HUES64 (cell line): ENCODE results near the gene FUOM.

Experiments
- H3K27ac ChIP-seq: 2 replicates; pipeline ENCODE4 v1.7.0; 2013; ENCODE audit warnings: low read depth, low read length, inconsistent platforms
- H3K27me3 ChIP-seq: 2 replicates; pipeline ENCODE4 v1.6.1; 2013; ENCODE audit warnings: mild to moderate bottlenecking, low read length; ENCODE audit not compliant: insufficient read depth
- H3K36me3 ChIP-seq: 2 replicates; pipeline ENCODE4 v1.6.1; 2013; ENCODE audit warnings: mild to moderate bottlenecking, low read length; ENCODE audit not compliant: insufficient read depth
- H3K4me1 ChIP-seq: 2 replicates; pipeline ENCODE4 v1.6.1; 2013; ENCODE audit warnings: mild to moderate bottlenecking, low read length, moderate library complexity; ENCODE audit not compliant: insufficient read depth
- H3K4me3 ChIP-seq: 2 replicates; pipeline ENCODE4 v1.5.1; 2013; ENCODE audit warnings: mild to moderate bottlenecking, low read length, moderate library complexity
- H3K9ac ChIP-seq: 2 replicates; pipeline ENCODE4 v1.6.1; 2013; ENCODE audit warnings: mild to moderate bottlenecking, low read depth, low read length
- H3K9me3 ChIP-seq: 2 replicates; pipeline ENCODE4 v1.6.1; 2013; ENCODE audit warnings: low read depth, low read length; ENCODE audit not compliant: insufficient read depth
- WGBS: fragments of 150-250, 120-280 bp; methylation state at CpG from one replicate; pipeline ENCODE4 v1.1.7; 2013; ENCODE audit warnings: missing lambda C conversion rate; 5-methylcytosine and 5-hydroxymethylcytosine counted together

The FUOM gene

GRCh38 chr10:133396035-133396624 lies 38.3 kb upstream of the FUOM start:
- Histone ChIP-seq H3K9me3 (no peaks in the 10 kb centered on the region), H3K27me3 (no peaks in the 10 kb centered on the region), H3K4me3 (no peak overlapping the region), H3K27ac (no peak overlapping the region), H3K36me3 (peaks cover 51% of the 10 kb centered on the region), H3K4me1 (no peaks in the 10 kb centered on the region; the same call in 1 of the 2 replicates), H3K9ac (no peak overlapping the region)
- 96% methylated on average over 18 of the region's 19 CpGs for WGBS

- H3K4me1 ChIP-seq, result no peaks in the 10 kb centered on the region; the same call in 1 of the 2 replicates
- no peaks in the 10 kb centered on the region for H3K9me3 ChIP-seq
- peak overlapping the region; percentile 97 for H3K9ac ChIP-seq
- whole genome bisulfite sequencing, result 33% methylated on average over 21 of the region's 21 CpGs
- H3K27ac ChIP-seq, result peak overlapping the region; percentile 96
- peak overlapping the region; percentile 98 for H3K4me3 ChIP-seq
- no peaks in the 10 kb centered on the region for H3K27me3 ChIP-seq
- H3K36me3 ChIP-seq, result peaks cover 40% of the 10 kb centered on the region
Observed at GRCh38 chr10:133394801-133395221, 37.0 kb upstream of the FUOM start.

- WGBS, result under 1% methylated on average over 69 of the region's 69 CpGs
Observed at GRCh38 chr10:133394064-133394663, 36.3 kb upstream of the FUOM start, which contains the start of gene MTG1. MTG1 (plus strand) TSS chr10:133394157; CDS start chr10:133394221, 64 bp downstream.

GRCh38 chr10:133393401-133394063 lies 35.7 kb upstream of the FUOM start:
- Histone ChIP-seq H3K4me1 (no peaks in the 10 kb centered on the region; the same call in 1 of the 2 replicates), H3K36me3 (peaks cover 27% of the 10 kb centered on the region), H3K27ac (peak overlapping the region; percentile 46; the same call in 1 of the 2 replicates), H3K27me3 (no peaks in the 10 kb centered on the region), H3K4me3 (peak overlapping the region; percentile 98), H3K9ac (peak overlapping the region; percentile 59), H3K9me3 (no peaks in the 10 kb centered on the region)
- WGBS, result 37% methylated on average over 23 of the region's 27 CpGs

More at GRCh38 chr10:133394064-133394663, 36.3 kb upstream of the FUOM start, which contains the start of gene MTG1:
- Histone ChIP-seq H3K27ac (peak within 1 kb of the TSS; percentile 96), H3K36me3 (peaks cover 33% of the 10 kb centered on the region), H3K4me3 (peak within 1 kb of the TSS; percentile 98), H3K9me3 (no peaks in the 10 kb centered on the region), H3K9ac (peak within 1 kb of the TSS; percentile 97), H3K27me3 (no peaks in the 10 kb centered on the region), H3K4me1 (no peaks in the 10 kb centered on the region; the same call in 1 of the 2 replicates)

GRCh38 chr10:133391761-133392518 lies 34.1 kb upstream of the FUOM start:
- no peaks in the 10 kb centered on the region for H3K27me3 ChIP-seq
- no peak overlapping the region for H3K4me3 ChIP-seq
- no peaks in the 10 kb centered on the region for H3K9me3 ChIP-seq
- no peaks in the 10 kb centered on the region; the same call in 1 of the 2 replicates for H3K4me1 ChIP-seq
- H3K36me3 ChIP-seq, result peaks cover 15% of the 10 kb centered on the region
- no peak overlapping the region for H3K9ac ChIP-seq
- H3K27ac ChIP-seq, result no peak overlapping the region
- WGBS, result 91% methylated on average over 11 of the region's 12 CpGs

- no peaks in the 10 kb centered on the region for H3K9me3 ChIP-seq
- no peak overlapping the region for H3K27ac ChIP-seq
- no peak overlapping the region for H3K4me3 ChIP-seq
- no peaks in the 10 kb centered on the region; the same call in 1 of the 2 replicates for H3K4me1 ChIP-seq
- H3K36me3 ChIP-seq, result peaks cover 8% of the 10 kb centered on the region
- 94% methylated on average over 12 of the region's 12 CpGs for WGBS
- H3K27me3 ChIP-seq, result no peaks in the 10 kb centered on the region
- no peak overlapping the region for H3K9ac ChIP-seq
Observed at GRCh38 chr10:133391249-133391635, 33.4 kb upstream of the FUOM start.

GRCh38 chr10:133390597-133391248 lies 32.9 kb upstream of the FUOM start:
- H3K4me1 ChIP-seq, result no peaks in the 10 kb centered on the region; the same call in 1 of the 2 replicates
- no peak overlapping the region for H3K4me3 ChIP-seq
- H3K27me3 ChIP-seq, result no peaks in the 10 kb centered on the region
- WGBS, result 94% methylated on average over 19 of the region's 19 CpGs
- H3K36me3 ChIP-seq, result peaks cover 2% of the 10 kb centered on the region
- no peak overlapping the region for H3K9ac ChIP-seq
- H3K27ac ChIP-seq, result no peak overlapping the region
- no peaks in the 10 kb centered on the region for H3K9me3 ChIP-seq

GRCh38 chr10:133388973-133389818 lies 31.4 kb upstream of the FUOM start:
- no peaks in the 10 kb centered on the region for H3K36me3 ChIP-seq
- H3K9ac ChIP-seq, result no peak overlapping the region
- H3K4me3 ChIP-seq, result no peak overlapping the region
- 95% methylated on average over 39 of the region's 39 CpGs for WGBS
- no peaks in the 10 kb centered on the region for H3K9me3 ChIP-seq
- no peaks in the 10 kb centered on the region for H3K4me1 ChIP-seq
- H3K27me3 ChIP-seq, result no peaks in the 10 kb centered on the region
- no peak overlapping the region for H3K27ac ChIP-seq

GRCh38 chr10:133388236-133388972 lies 30.6 kb upstream of the FUOM start:
- Histone ChIP-seq H3K4me1 (no peaks in the 10 kb centered on the region), H3K36me3 (no peaks in the 10 kb centered on the region), H3K27ac (no peak overlapping the region), H3K27me3 (no peaks in the 10 kb centered on the region), H3K9ac (no peak overlapping the region), H3K9me3 (no peaks in the 10 kb centered on the region), H3K4me3 (no peak overlapping the region)
- WGBS, result 87% methylated on average over 17 of the region's 17 CpGs
